Stimulated activated CD4-positive, alpha-beta T cell treated with anti-CD3 and anti-CD28 coated beads, Interleukin-12 subunit alpha, Interleukin-12 subunit beta, amount 100 ng/mL, for 48 hours (primary cell): ENCODE data around the gene ARID5B.

Experiments
- DNase-seq, 3 donors: peaks; one replicate each; pipeline ENCODE4 v3.0.0-alpha.2; 2020; ENCODE audit warnings: low read depth in 2 of 3, low spot score in 1 of 3

Gene ARID5B

DNA sequence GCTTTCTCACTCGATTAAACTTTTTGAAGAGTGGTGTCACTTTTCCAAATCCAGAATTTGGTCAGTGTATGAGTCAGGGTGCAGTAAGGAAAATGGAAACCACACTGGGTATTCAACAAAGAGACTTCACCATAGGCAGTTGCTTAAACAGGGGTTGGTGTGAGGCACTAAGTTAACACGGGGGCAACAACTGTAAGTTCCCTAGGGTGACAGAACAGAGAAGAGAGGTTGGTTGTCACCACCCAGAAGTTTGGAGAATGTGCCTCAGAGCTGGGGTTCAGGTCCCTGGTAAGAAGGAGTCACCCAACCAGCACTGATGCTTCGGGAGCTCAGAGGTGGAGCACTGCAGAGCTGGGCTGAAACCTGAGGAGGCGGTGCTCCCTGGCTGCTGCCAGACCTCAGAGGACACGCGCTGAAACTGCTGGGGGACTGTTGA lies 170.4 kb downstream of the ARID5B start:
- DNase-seq: peak in 1 of 3 donors; percentile 40

DNA sequence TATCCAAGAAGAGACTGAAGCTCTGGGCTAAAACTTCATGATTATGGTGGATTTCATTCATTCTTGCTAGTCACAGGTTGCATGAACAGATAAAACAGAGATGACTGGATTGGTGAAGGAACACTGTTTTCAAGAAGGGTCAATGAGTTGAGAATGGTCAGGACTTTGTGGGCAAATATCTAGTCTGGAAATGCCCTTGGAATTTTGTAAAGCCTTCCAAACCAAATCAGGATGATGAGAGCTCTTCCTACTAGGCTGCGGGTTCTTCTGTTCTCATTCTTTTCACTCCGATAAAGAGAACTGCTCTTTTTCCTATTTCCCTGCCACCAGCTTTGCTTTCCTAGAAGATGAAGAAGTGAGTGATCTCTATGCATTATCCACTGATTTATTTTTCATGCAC lies 171.4 kb downstream of the ARID5B start:
- no peak for DNase-seq

GRCh38 chr10:62073429-62073828 lies 171.9 kb downstream of the ARID5B start:
- DNase-seq: no peak

- DNase-seq: no peak
Measured at GRCh38 chr10:62075414-62075813, 173.9 kb downstream of the ARID5B start.

GRCh38 chr10:62075912-62076311 lies 174.4 kb downstream of the ARID5B start:
- no peak for DNase-seq

GRCh38 chr10:62076891-62077290 lies 175.4 kb downstream of the ARID5B start:
- no peak for DNase-seq

DNA sequence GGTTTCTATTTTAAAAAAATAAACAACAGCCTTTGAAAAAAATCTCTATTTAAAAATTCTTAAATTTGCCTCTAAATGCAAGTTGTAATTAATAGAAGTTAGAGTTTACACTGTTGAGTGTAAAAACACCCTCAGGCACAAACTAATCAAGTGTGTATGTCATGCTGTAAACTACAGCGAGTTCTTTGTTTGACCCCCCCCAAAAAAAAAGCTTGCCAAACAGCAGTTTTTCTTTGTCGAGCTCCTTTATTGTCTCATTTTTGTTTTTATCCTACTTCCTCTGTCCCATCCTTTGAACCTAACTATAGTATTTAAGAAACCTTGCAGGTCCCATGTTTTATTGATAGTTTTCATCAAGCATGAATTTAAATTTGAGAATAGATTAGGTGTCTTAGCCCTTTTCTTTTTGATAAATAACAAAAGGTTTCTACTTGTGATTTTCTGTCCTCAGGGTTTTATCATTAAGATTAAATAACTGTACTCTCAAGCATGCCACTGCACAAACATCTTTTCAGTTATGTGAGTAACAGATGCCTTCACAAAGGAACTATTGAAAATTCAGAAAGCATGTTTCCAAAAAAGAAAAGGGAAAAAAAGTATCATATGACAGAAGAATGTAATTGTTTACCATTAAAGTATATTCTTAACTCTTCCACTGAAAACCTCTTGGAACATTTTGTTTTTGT lies 176.0 kb downstream of the ARID5B start:
- no peak for DNase-seq

DNA sequence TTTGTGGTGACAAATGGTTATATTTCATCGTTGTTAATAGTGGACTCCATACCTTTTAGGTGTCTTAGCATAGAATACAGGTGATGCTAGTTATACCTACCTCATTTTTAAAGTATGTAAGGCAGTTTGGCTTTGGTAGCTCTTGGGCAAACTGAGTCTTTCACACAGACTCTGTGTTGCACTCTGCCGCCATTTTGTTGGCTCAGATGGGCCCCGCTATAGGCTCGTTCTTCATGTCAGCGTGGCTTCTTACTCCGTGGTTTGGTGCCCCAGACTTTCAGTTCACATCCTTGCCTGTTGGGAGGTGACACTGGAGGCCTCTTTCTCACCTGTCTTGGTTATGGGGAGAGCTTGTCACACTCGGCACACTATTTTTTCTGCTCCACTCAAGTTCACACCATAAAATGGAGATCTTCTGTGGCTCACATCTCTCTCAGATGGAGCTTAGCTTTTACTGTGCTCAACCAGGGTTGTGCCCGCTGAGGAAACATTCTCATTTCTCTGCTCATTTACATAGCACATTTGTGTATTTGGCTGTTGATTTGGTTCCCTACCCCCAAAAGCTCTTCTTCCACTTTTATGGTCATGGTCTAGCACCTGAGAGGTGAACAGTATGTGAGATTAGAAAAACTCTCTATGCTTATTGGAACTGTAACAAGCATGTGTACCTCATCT lies 178.5 kb downstream of the ARID5B start:
- no peak for DNase-seq

- no peak for DNase-seq
Measured at GRCh38 chr10:62080905-62081304, 179.4 kb downstream of the ARID5B start.

GRCh38 chr10:62081341-62082270 lies 180.1 kb downstream of the ARID5B start:
- no peak for DNase-seq

DNA sequence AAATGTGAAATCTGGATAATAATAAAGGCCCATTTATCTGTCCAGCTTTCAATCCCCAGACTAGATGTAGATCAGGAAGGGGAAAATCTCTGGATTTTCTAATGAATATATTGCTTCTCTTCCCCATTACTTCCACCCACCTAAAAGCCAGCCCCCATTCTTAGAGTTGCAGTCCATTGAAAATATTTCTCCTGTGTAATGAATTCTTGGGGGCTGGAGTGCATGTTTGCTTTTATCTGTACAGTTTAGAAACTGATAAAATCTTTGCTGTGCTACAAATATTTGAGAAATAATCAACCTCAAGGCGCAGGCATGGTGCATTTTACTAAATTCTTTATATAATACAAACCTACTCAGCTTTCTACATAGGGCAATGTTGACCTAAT lies 180.8 kb downstream of the ARID5B start:
- no peak for DNase-seq

GRCh38 chr10:62082729-62083411 lies 181.4 kb downstream of the ARID5B start:
- DNase-seq: peak in 1 of 3 donors; percentile 27

DNA sequence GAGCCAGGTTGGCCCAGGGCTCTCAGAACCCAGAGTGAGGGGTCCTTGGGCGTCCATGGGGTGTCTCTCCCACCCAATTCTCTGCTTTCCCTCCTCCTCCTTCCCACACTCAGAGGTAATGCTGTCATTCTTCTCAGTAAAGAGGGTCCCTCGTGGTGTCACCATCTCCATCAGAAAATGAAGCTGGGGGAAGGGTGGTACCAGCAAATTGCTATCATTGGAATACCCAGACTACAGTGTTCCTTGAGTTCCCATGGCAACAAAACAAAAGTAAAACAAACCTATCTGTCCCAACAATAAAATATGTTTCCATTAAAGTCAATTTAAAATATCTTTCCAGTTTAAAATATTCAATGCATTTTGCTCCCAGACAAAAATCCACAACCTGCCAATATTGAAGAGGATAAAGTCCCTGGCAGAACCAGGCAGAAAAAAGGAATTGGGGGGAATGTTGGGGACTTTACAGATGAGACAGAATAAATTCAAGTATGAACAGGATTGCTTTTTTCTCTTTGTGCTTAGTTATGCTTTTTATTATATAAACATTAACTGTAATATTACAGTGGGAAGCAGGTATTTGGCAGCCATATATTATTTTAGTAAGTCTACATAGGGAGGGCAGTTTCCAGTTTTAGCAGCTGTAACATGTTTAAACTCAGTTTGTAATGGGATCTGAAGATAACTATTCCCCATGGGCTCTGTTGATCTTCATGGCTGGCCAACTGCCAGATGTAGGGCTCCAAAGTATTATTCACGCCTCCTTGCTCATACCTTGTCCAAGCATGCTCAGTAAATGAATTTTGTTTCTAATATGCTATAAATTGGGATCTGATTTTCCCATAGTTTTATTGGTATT lies 182.1 kb downstream of the ARID5B start:
- DNase-seq: no peak

GRCh38 chr10:62084451-62084850 lies 183.0 kb downstream of the ARID5B start:
- DNase-seq: no peak

- DNase-seq: no peak
Measured at GRCh38 chr10:62085404-62085803, 183.9 kb downstream of the ARID5B start.

DNA sequence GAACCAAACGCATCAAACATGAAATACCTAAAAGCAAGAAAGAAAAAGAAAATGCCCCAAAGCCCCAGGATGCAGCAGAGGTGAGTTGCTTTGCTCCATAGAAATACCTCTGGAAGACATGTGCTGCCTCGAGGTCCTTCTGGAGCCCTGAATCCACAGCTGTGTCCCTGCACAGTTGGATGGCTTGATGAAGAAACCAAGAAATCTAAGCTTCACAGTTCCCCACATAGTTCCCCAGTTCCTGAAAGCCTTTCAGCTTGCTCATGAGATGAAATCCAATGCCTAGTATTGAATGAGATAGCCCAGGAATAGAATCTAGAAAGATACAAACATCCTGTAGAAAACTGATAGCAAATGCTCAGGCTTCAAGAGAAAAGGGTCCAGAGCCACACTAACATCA lies 184.3 kb downstream of the ARID5B start:
- no peak for DNase-seq

- no peak for DNase-seq
Measured at GRCh38 chr10:62087329-62087728, 185.8 kb downstream of the ARID5B start.

- no peak for DNase-seq
Measured at GRCh38 chr10:62088786-62089185, 187.3 kb downstream of the ARID5B start.

DNA sequence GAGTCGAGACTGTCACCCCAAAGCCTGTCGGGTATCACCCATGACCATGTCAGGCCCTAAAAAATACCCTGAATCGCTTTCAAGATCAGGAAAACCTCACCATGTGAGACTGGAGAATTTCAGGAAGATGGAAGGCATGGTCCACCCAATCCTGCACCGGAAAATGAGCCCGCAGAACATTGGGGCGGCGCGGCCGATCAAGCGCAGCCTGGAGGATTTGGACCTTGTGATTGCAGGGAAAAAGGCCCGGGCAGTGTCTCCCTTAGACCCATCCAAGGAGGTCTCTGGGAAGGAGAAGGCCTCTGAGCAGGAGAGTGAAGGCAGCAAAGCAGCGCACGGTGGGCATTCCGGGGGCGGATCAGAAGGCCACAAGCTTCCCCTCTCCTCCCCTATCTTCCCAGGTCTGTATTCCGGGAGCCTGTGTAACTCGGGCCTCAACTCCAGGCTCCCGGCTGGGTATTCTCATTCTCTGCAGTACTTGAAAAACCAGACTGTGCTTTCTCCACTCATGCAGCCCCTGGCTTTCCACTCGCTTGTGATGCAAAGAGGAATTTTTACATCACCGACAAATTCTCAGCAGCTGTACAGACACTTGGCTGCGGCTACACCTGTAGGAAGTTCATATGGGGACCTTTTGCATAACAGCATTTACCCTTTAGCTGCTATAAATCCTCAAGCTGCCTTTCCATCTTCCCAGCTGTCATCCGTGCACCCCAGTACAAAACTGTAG lies 191.0 kb downstream of the ARID5B start:
- no peak for DNase-seq

DNA sequence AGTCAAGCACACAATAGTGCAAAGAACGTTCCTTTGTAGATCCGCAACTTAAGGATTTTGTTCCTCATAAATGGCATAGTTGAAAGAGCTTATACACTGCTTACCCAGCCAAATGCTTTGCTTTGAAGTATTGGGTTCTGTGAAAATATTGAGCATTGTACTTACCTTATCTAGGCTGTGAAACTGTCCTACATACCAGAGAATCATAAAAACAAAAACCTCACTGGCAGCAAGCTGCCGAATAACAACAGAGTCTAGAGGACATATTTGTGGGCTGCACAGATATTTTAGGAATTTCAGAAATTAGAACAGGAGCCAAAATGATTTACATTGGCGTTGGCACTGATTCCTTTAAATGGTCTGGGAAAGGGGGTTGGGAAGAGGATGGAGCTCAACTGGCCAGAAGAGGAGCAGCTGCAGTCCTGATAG lies 192.4 kb downstream of the ARID5B start:
- DNase-seq: no peak
